Left lung (tissue), 10 donors: ENCODE data around the gene HUWE1. TPM values are rescaled to one million over a fixed set of nuclear protein-coding genes. Genes with fewer than 3 reads are reported as not detected.

Experiments
- ATAC-seq: fragments of 200-7000 bp; cut with Tn5 transposase; one replicate; pipeline ENCODE4 v1.9.1; 2020; ENCODE audit warnings: moderate library complexity
- DNase-seq, 4 donors: peaks; one replicate each; pipeline ENCODE4 v3.0.0-alpha.2; 2013 to 2020
- H3K27ac ChIP-seq, 2 donors: fragments of 200-600 bp; sonication (generic) in 1 of 2; one replicate each; pipeline versions ENCODE4 v1.5.0 to v1.8.0; 2020 to 2021
- H3K27me3 ChIP-seq, 2 donors: fragments of 200-600 bp; sonication (generic) in 1 of 2; one replicate each; pipeline versions ENCODE4 v1.5.0 to v1.8.0; 2020 to 2021
- H3K36me3 ChIP-seq, 2 donors: fragments of 200-600 bp; sonication (generic) in 1 of 2; one replicate each; pipeline versions ENCODE4 v1.5.0 to v1.8.0; 2020 to 2021
- H3K4me1 ChIP-seq, 2 donors: fragments of 200-600 bp; one replicate each; pipeline ENCODE4 v1.8.0; 2021
- H3K4me3 ChIP-seq, 2 donors: fragments of 200-600 bp; sonication (generic) in 1 of 2; one replicate each; pipeline versions ENCODE4 v1.5.0 to v1.8.0; 2020 to 2021; ENCODE audit warnings: mild to moderate bottlenecking in 1 of 2
- H3K9me3 ChIP-seq, 2 donors: fragments of 200-600 bp; sonication (generic) in 1 of 2; one replicate each; pipeline versions ENCODE4 v1.5.0 to v1.8.0; 2020 to 2021
- CTCF ChIP-seq, 2 donors: fragments of 200-600 bp; sonication (generic) in 1 of 2; IDR thresholded peaks; one replicate each; pipeline versions ENCODE4 v1.5.0 to v1.8.0; 2021; ENCODE audit warnings: antibody characterized with exemption in 2 of 2
- intact Hi-C, 2 donors: fragments of 100-400 bp; cut with DNase I; formaldehyde crosslinking; loops; one replicate each; pipeline versions ENCODE4 v1.11.2 to v1.14.2; 2022
- polyA plus RNA-seq, 6 donors: library from polyadenylated mRNA; unstranded; fragments of 120-200 nt; gene quantifications; one replicate each; pipeline ENCODE4 v1.2.1, GENCODE V29; 2013; ENCODE audit not compliant: insufficient read length in 6 of 6
- total RNA-seq, 2 donors: library from RNA; stranded (reverse); fragmentation: NEBNext Ultra II Directional; extraction: Animal tissue kit (Norgen Biotek cat#: 25700); gene quantifications; one replicate each; pipeline ENCODE4 v1.2.1, GENCODE V29; 2021
- donor health status: DM: no; HTN: yes; CAD: no.
- donor health status: DM: no; HTN: no; CAD: no.

HUWE1 gene
- total and polyA plus RNA-seq, 8 donors: 138 to 200 (median 152) TPM

GRCh38 chrX:53563324-53563723 is 123.2 kb downstream of the HUWE1 start:
- intact Hi-C loops: no loop called here
- Histone ChIP-seq H3K27me3 (no peaks in the 10 kb centered on the region), H3K36me3 (peaks cover 0 to 95% of the 10 kb centered on the region in 2 donors), H3K27ac (no peak overlapping the region), H3K4me1 (no peaks in the 10 kb centered on the region), H3K4me3 (no peak overlapping the region), H3K9me3 (no peaks in the 10 kb centered on the region)
- no peak for TF ChIP-seq CTCF (IDR thresholded peaks at IDR 0.05)
- no peak for DNase-seq
- no peak for ATAC-seq

DNA sequence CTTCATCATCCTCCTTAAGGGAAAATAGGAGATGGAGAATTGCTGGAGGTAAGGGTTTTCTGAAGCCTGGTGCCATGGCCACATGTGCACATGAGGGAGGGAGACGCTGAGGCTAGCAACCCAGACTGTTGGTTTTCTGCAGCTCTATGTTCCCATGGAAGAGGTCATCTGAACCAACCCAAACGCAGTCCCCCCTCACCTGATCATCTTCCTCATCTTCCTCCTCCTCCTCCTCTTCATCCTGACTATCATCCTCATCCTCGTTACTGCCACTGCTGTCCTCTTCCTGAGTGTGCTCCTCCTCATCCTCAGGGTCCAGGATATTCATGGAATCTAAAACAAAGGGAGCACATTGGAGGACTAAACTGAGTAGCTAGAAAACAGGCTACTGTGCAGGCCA is 124.6 kb downstream of the HUWE1 start:
- no peaks in the 10 kb centered on the region for H3K27me3 ChIP-seq
- no peak for DNase-seq
- ATAC-seq: no peak

GRCh38 chrX:53558646-53559045 is 127.9 kb downstream of the HUWE1 start:
- no peaks in the 10 kb centered on the region for H3K9me3 ChIP-seq
- no peaks in the 10 kb centered on the region for H3K27me3 ChIP-seq
- intact Hi-C loops: no loop called here
- no peak for DNase-seq
- H3K4me3 ChIP-seq: no peak overlapping the region
- no peak overlapping the region for H3K27ac ChIP-seq
- H3K4me1 ChIP-seq: no peaks in the 10 kb centered on the region
- TF ChIP-seq CTCF (IDR thresholded peaks at IDR 0.05): no peak
- no peak for ATAC-seq
- peaks cover 0 to 100% of the 10 kb centered on the region in 2 donors for H3K36me3 ChIP-seq

More for the DNA sequence above, 124.6 kb downstream of the HUWE1 start:
- peaks cover 0 to 95% of the 10 kb centered on the region in 2 donors for H3K36me3 ChIP-seq
- H3K9me3 ChIP-seq: no peaks in the 10 kb centered on the region
- intact Hi-C loops: no loop called here
- H3K4me3 ChIP-seq: no peak overlapping the region
- TF ChIP-seq CTCF (IDR thresholded peaks at IDR 0.05): no peak
- H3K4me1 ChIP-seq: no peaks in the 10 kb centered on the region
- H3K27ac ChIP-seq: no peak overlapping the region

DNA sequence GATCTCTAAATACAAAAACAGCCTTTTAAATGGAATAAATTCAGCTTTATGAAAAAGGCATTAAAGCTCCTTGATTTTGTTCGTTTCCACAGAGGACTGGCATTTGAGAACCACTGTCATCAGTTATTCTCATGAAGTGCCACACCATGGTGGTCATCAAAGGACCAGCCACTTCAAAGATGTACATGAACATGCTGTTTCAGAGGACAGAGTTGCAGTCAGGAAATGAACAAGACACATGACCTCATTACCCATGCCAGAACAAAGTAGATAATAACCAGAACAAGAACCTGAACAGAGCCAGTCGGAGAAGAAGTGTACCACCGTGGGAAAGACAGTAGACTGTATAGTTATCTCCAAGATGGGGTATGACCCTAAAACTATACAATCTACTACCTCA is 129.7 kb downstream of the HUWE1 start:
- intact Hi-C loops: no loop called here

GRCh38 chrX:53550756-53551463 is 135.6 kb downstream of the HUWE1 start:
- H3K36me3 ChIP-seq: peaks cover 0 to 100% of the 10 kb centered on the region in 2 donors
- ATAC-seq: no peak
- no peak for TF ChIP-seq CTCF (IDR thresholded peaks at IDR 0.05)

More for the DNA sequence above, 129.7 kb downstream of the HUWE1 start:
- Histone ChIP-seq H3K4me1 (no peaks in the 10 kb centered on the region), H3K4me3 (no peak overlapping the region), H3K9me3 (no peaks in the 10 kb centered on the region), H3K27ac (no peak overlapping the region), H3K27me3 (no peaks in the 10 kb centered on the region), H3K36me3 (peaks cover 0 to 100% of the 10 kb centered on the region in 2 donors)
- ATAC-seq (no peak), DNase-seq (no peak)
- TF ChIP-seq CTCF (IDR thresholded peaks at IDR 0.05): no peak

More at GRCh38 chrX:53550756-53551463, 135.6 kb downstream of the HUWE1 start:
- H3K9me3 ChIP-seq: no peaks in the 10 kb centered on the region
- no peak for DNase-seq
- intact Hi-C loops: no loop called here
- H3K4me3 ChIP-seq: no peak overlapping the region
- H3K4me1 ChIP-seq: no peaks in the 10 kb centered on the region
- no peak overlapping the region for H3K27ac ChIP-seq
- H3K27me3 ChIP-seq: no peaks in the 10 kb centered on the region
